ENCODE measurements around the gene ZNF280A. TPM values are rescaled to one million over a fixed set of nuclear protein-coding genes. Genes with fewer than 3 reads are reported as not detected.

The ZNF280A gene
- total and polyA plus RNA-seq, 9 of the 15 experiments (the other 6 are each of a cell fraction or from before 2014, with no cell fraction given), result 19.0 to 40.8 (median 28.6) TPM

DNA sequence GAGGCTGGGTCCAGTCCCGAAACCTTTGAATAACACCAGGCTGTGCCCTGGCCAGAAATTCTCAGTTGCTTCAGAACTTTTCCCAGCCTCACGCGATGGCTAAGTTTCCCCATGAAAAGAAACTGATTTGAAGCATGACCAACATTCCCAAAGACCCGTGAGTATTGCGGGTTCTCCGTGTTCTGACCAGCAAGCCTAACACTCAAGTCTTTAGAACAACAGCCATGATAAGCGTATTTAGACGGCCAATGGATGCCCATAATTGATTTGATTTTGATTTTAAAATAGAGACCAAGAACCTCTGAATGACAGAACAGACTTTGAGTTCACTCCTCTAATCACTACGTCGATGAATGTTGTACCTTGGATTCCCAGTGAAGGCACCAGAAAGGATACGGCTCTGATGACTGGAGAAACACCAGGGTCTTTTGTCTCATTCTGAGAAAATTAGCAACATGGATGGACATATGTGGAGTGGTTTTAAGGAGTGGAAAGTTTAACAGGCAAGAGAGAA lies 55.5 kb downstream of the ZNF280A start (continued):
- TF ChIP-seq ZBTB49 (CRISPR knock-in tag; IDR thresholded peaks at IDR 0.05; ENCODE audit: borderline replicate concordance) (0 out of 2 replicates have a peak, but pooled peaks have one; percentile 20), GABPB2 (CRISPR knock-in tag; conservative IDR thresholded peaks at IDR 0.05) (no peak), MCM2 (IDR thresholded peaks at IDR 0.05; ENCODE audit: low read depth) (no peak), YY1 (IDR thresholded peaks at IDR 0.05; ENCODE audit: borderline replicate concordance in 1 of 3, control insufficient read depth in 1 of 3, extremely low read depth in 1 of 3, insufficient read depth in 3 of 3, insufficient read length in 1 of 3, insufficient replicate concordance in 2 of 3, low read depth in 1 of 3, low read length in 2 of 3) (no peak), PRDM10 (IDR thresholded peaks at IDR 0.05; ENCODE audit: partially characterized antibody) (no peak), EP300 (IDR thresholded peaks at IDR 0.05; ENCODE audit: low read length) (no peak), MXI1 (IDR thresholded peaks at IDR 0.05; ENCODE audit: low read depth, low read length) (0 out of 2 replicates have a peak, but pooled peaks have one; percentile 15), STAT6 (CRISPR knock-in tag; IDR thresholded peaks at IDR 0.05) (0 out of 2 replicates have a peak, but pooled peaks have one; percentile 3), ZNF175 (CRISPR knock-in tag; IDR thresholded peaks at IDR 0.05; ENCODE audit: low read depth) (no peak), RBBP5 (IDR thresholded peaks at IDR 0.05; ENCODE audit: borderline replicate concordance, insufficient read depth, low read length, poor library complexity, severe bottlenecking) (no peak), ZNF143 (CRISPR knock-in tag; IDR thresholded peaks at IDR 0.05) (peak; percentile 51; the same call in 1 of the 2 replicates)
- TF ChIP-seq, protein P1, sequence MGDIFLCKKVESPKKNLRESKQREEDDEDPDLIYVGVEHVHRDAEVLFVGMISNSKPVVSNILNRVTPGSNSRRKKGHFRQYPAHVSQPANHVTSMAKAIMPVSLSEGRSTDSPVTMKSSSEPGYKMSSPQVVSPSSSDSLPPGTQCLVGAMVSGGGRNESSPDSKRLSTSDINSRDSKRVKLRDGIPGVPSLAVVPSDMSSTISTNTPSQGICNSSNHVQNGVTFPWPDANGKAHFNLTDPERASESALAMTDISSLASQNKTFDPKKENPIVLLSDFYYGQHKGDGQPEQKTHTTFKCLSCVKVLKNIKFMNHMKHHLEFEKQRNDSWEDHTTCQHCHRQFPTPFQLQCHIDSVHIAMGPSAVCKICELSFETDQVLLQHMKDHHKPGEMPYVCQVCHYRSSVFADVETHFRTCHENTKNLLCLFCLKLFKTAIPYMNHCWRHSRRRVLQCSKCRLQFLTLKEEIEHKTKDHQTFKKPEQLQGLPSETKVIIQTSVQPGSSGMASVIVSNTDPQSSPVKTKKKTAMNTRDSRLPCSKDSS (IDR thresholded peaks at IDR 0.05; ENCODE audit: low read depth, partially characterized antibody), result no peak
- TF ChIP-seq, protein P2, sequence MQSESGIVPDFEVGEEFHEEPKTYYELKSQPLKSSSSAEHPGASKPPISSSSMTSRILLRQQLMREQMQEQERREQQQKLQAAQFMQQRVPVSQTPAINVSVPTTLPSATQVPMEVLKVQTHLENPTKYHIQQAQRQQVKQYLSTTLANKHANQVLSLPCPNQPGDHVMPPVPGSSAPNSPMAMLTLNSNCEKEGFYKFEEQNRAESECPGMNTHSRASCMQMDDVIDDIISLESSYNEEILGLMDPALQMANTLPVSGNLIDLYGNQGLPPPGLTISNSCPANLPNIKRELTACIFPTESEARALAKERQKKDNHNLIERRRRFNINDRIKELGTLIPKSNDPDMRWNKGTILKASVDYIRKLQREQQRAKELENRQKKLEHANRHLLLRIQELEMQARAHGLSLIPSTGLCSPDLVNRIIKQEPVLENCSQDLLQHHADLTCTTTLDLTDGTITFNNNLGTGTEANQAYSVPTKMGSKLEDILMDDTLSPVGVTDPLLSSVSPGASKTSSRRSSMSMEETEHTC (IDR thresholded peaks at IDR 0.05), result no peak

All from K562 (cell line).